HEK293T (cell line): ENCODE results near the gene ZMAT3.
A peak's percentile ranks its signal among the peaks of the same experiment; 100 is the strongest.

ENCODE experiments used
- CTCF ChIA-PET: fragments of 350-600 bp; formaldehyde crosslinking; extraction: SDS; loops from one replicate; lab custom pipeline; 2021; ENCODE audit warnings: antibody characterized with exemption, inconsistent platforms; lab: Yijun Ruan, JAX
- POLR2A ChIA-PET: fragments of 350-600 bp; formaldehyde crosslinking; extraction: SDS; loops from one replicate; lab custom pipeline; 2020; ENCODE audit warnings: antibody characterized with exemption, inconsistent platforms; lab: Yijun Ruan, JAX
- DNase-seq: peaks from one replicate; pipeline ENCODE4 v3.0.0; 2012; ENCODE audit warnings: mixed read lengths; ENCODE audit errors: extremely low spot score
- ARNT ChIP-seq: fragments of 450-650 bp; IDR thresholded peaks from 2 replicates; pipeline ENCODE4 v1.6.1; 2017; ENCODE audit warnings: mild to moderate bottlenecking
- BHLHE40 ChIP-seq: fragments of 450-650 bp; IDR thresholded peaks from 2 replicates; pipeline ENCODE4 v1.6.1; 2016; ENCODE audit warnings: mild to moderate bottlenecking, moderate library complexity, borderline replicate concordance
- CTBP1 ChIP-seq: fragments of 450-650 bp; IDR thresholded peaks from 2 replicates; pipeline ENCODE4 v1.6.1; 2016; ENCODE audit warnings: borderline replicate concordance
- ELF4 ChIP-seq: fragments of 450-650 bp; IDR thresholded peaks from 2 replicates; pipeline ENCODE4 v1.6.1; 2017; ENCODE audit warnings: antibody characterized with exemption
- FOXA1 ChIP-seq: fragments of 450-650 bp; IDR thresholded peaks from 2 replicates; pipeline ENCODE4 v1.6.1; 2016; ENCODE audit warnings: mild to moderate bottlenecking
- FOXK2 ChIP-seq: fragments of 450-650 bp; IDR thresholded peaks from 2 replicates; pipeline ENCODE4 v1.6.1; 2016; ENCODE audit warnings: mild to moderate bottlenecking
- FOXM1 ChIP-seq: fragments of 450-650 bp; IDR thresholded peaks from 2 replicates; pipeline ENCODE4 v1.6.1; 2017; ENCODE audit warnings: mild to moderate bottlenecking, borderline replicate concordance
- HDGF ChIP-seq: fragments of 450-650 bp; IDR thresholded peaks from 2 replicates; pipeline ENCODE4 v1.6.1; 2017; ENCODE audit warnings: antibody characterized with exemption, borderline replicate concordance
- L3MBTL2 ChIP-seq: fragments of 450-650 bp; conservative IDR thresholded peaks from 2 replicates; pipeline ENCODE4 v1.6.1; 2016; ENCODE audit warnings: mild to moderate bottlenecking
- LEF1 ChIP-seq: fragments of 450-650 bp; IDR thresholded peaks from 2 replicates; pipeline ENCODE4 v1.6.1; 2017; ENCODE audit warnings: mild to moderate bottlenecking, borderline replicate concordance
- NFRKB ChIP-seq: fragments of 450-650 bp; IDR thresholded peaks from 2 replicates; pipeline ENCODE4 v1.6.1; 2016; ENCODE audit warnings: mild to moderate bottlenecking, moderate library complexity
- PKNOX1 ChIP-seq: fragments of 450-650 bp; IDR thresholded peaks from 2 replicates; pipeline ENCODE4 v1.6.1; 2016
- SP1 ChIP-seq: fragments of 450-650 bp; IDR thresholded peaks from 2 replicates; pipeline ENCODE4 v1.6.1; 2017
- SUZ12 ChIP-seq: fragments of 450-650 bp; IDR thresholded peaks from 2 replicates; pipeline ENCODE4 v1.6.1; 2016; ENCODE audit warnings: mild to moderate bottlenecking
- TARDBP ChIP-seq: fragments of 450-650 bp; IDR thresholded peaks from 2 replicates; pipeline ENCODE4 v1.6.1; 2016
- ZNF384 ChIP-seq: fragments of 450-650 bp; IDR thresholded peaks from 2 replicates; pipeline ENCODE4 v1.6.1; 2016

The ZMAT3 gene

GRCh38 chr3:179073816-179074215 lies 2.2 kb upstream of the ZMAT3 start:
- TF ChIP-seq ZNF384 (no peak), HDGF (no peak), LEF1 (no peak), FOXM1 (no peak), NFRKB (no peak), BHLHE40 (no peak), L3MBTL2 (no peak), TARDBP (no peak), PKNOX1 (no peak), ELF4 (no peak), FOXA1 (no peak), SP1 (no peak), CTBP1 (no peak), FOXK2 (no peak), ARNT (no peak), SUZ12 (no peak)
- no peak for DNase-seq
- ChIA-PET CTCF (no interaction called here), POLR2A (no interaction called here)

- no peak for DNase-seq
- TF ChIP-seq L3MBTL2 (no peak), ARNT (no peak), FOXM1 (no peak)
- CTCF ChIA-PET = no interaction called here
- POLR2A ChIA-PET = interaction anchor here (1.4 kb wide), 1 partner anchor 10 kb away, joined by 9 read pairs; no protein-coding TSS in a partner anchor
Observed at GRCh38 chr3:179072100-179072438, 460 bp upstream of the ZMAT3 start.

GRCh38 chr3:179071027-179071322 lies 634 bp downstream of the ZMAT3 start:
- TF ChIP-seq ARNT = no peak
- TF ChIP-seq ELF4 = no peak
- no peak for TF ChIP-seq LEF1
- TF ChIP-seq BHLHE40 = no peak
- no peak for TF ChIP-seq L3MBTL2
- TF ChIP-seq ZNF384 = no peak
- no peak for TF ChIP-seq CTBP1
- TF ChIP-seq TARDBP = no peak
- no peak for TF ChIP-seq FOXA1
- no peak for DNase-seq
- ChIA-PET CTCF (no interaction called here), POLR2A (interaction anchor here (1.4 kb wide), 1 partner anchor 11 kb away, joined by 9 read pairs; no protein-coding TSS in a partner anchor)

GRCh38 chr3:179069762-179070390 lies 1.7 kb downstream of the ZMAT3 start:
- TF ChIP-seq SP1 (no peak), HDGF (no peak), NFRKB (no peak), LEF1 (no peak), L3MBTL2 (no peak), ARNT (no peak), FOXA1 (no peak), FOXM1 (no peak), CTBP1 (no peak), PKNOX1 (no peak), BHLHE40 (no peak), FOXK2 (no peak), ZNF384 (no peak), TARDBP (no peak), ELF4 (no peak), SUZ12 (no peak)
- ChIA-PET CTCF (no interaction called here), POLR2A (no interaction called here)
- DNase-seq = no peak

- TF ChIP-seq CTBP1 = no peak
- TF ChIP-seq PKNOX1 = no peak
- TF ChIP-seq SP1 = no peak
- TF ChIP-seq HDGF = no peak
- no peak for TF ChIP-seq LEF1
- TF ChIP-seq ELF4 = no peak
- no peak for TF ChIP-seq ZNF384
- TF ChIP-seq FOXA1 = no peak
- TF ChIP-seq FOXK2 = no peak
- no peak for TF ChIP-seq BHLHE40
- TF ChIP-seq L3MBTL2 = no peak
- ChIA-PET CTCF (interaction anchor here (1.0 to 1.5 kb wide), 2 partner anchors 49 to 247 kb away, joined by 3 to 6 read pairs; no protein-coding TSS in a partner anchor), POLR2A (no interaction called here)
- no peak for DNase-seq
Observed at GRCh38 chr3:179068779-179069530, 2.7 kb downstream of the ZMAT3 start.

GRCh38 chr3:179067839-179068238 lies 3.8 kb downstream of the ZMAT3 start:
- DNase-seq = peak; percentile 17
- TF ChIP-seq CTBP1 = no peak
- TF ChIP-seq FOXA1 = no peak
- TF ChIP-seq FOXM1 = no peak
- TF ChIP-seq FOXK2 = no peak
- no peak for TF ChIP-seq ELF4
- TF ChIP-seq HDGF = no peak
- no peak for TF ChIP-seq PKNOX1
- TF ChIP-seq L3MBTL2 = no peak
- TF ChIP-seq SP1 = no peak
- TF ChIP-seq SUZ12 = no peak
- TF ChIP-seq NFRKB = no peak
- TF ChIP-seq ARNT = no peak
- TF ChIP-seq ZNF384 = no peak
- TF ChIP-seq BHLHE40 = no peak
- no peak for TF ChIP-seq LEF1
- no peak for TF ChIP-seq TARDBP
- ChIA-PET CTCF (interaction anchor here (0.7 to 1.5 kb wide), 2 partner anchors 222 to 248 kb away, joined by 3 to 6 read pairs; no protein-coding TSS in a partner anchor), POLR2A (no interaction called here)
